BJ (cell line): ENCODE measurements around the gene VPS8. TPM values are rescaled to one million over a fixed set of nuclear protein-coding genes. Genes with fewer than 3 reads are reported as not detected.

Experiments used
- CTCF ChIA-PET: fragments of 350-600 bp; formaldehyde crosslinking; extraction: SDS; loops from one replicate; lab custom pipeline; 2021; ENCODE audit warnings: antibody characterized with exemption, inconsistent platforms; lab: Yijun Ruan, JAX
- POLR2A ChIA-PET: fragments of 300-600 bp; sonication (Branson Sonifier 250); formaldehyde crosslinking; extraction: SDS; loops from one replicate; lab custom pipeline; 2021; ENCODE audit warnings: antibody characterized with exemption; lab: Charles Lee
- DNase-seq: peaks from one replicate; pipeline ENCODE4 v3.0.0-alpha.2; 2011; ENCODE audit warnings: low read depth
- H3K27me3 ChIP-seq: 2 replicates; pipeline ENCODE4 v1.6.0; 2011; ENCODE audit warnings: low read length; ENCODE audit not compliant: control insufficient read depth, insufficient read depth
- H3K36me3 ChIP-seq: 2 replicates; pipeline ENCODE4 v1.5.1; 2011; ENCODE audit warnings: low read length; ENCODE audit not compliant: control insufficient read depth, insufficient read depth
- H3K4me3 ChIP-seq: 2 replicates; pipeline ENCODE4 v1.5.1; 2011; ENCODE audit warnings: low read depth, mild to moderate bottlenecking, control low read depth, low read length
- polyA plus RNA-seq: library from polyadenylated mRNA; depleted of rRNA; stranded (reverse); fragments of >200 nt; gene quantifications from 2 replicates; pipeline ENCODE4 v1.2.3, GENCODE V29; 2011
- TF ChIP-seq, protein P1 (sequence below): IDR thresholded peaks from 2 replicates; pipeline ENCODE4 v1.5.1; 2011; ENCODE audit warnings: low read depth, mild to moderate bottlenecking, control low read depth, inconsistent platforms, low read length, moderate library complexity; ENCODE audit not compliant: insufficient read depth

VPS8 gene
- polyA plus RNA-seq, 1 experiment: 14.3 TPM

- H3K4me3 ChIP-seq: no peak overlapping the region
- H3K36me3 ChIP-seq: no peaks in the 10 kb centered on the region; the same call in 1 of the 2 replicates
- H3K27me3 ChIP-seq: no peaks in the 10 kb centered on the region
- ChIA-PET CTCF (interaction anchor here (0.8 to 3.5 kb wide), 13 partner anchors 9 to 186 kb away, joined by 3 to 29 read pairs (median 4); no protein-coding TSS in a partner anchor), POLR2A (no interaction called here)
- TF ChIP-seq, protein P1, sequence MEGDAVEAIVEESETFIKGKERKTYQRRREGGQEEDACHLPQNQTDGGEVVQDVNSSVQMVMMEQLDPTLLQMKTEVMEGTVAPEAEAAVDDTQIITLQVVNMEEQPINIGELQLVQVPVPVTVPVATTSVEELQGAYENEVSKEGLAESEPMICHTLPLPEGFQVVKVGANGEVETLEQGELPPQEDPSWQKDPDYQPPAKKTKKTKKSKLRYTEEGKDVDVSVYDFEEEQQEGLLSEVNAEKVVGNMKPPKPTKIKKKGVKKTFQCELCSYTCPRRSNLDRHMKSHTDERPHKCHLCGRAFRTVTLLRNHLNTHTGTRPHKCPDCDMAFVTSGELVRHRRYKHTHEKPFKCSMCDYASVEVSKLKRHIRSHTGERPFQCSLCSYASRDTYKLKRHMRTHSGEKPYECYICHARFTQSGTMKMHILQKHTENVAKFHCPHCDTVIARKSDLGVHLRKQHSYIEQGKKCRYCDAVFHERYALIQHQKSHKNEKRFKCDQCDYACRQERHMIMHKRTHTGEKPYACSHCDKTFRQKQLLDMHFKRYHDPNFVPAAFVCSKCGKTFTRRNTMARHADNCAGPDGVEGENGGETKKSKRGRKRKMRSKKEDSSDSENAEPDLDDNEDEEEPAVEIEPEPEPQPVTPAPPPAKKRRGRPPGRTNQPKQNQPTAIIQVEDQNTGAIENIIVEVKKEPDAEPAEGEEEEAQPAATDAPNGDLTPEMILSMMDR: no peak
- no peak for DNase-seq
Observed at GRCh38 chr3:185084402-185084801, 272.4 kb downstream of the VPS8 start.

GRCh38 chr3:185084901-185085300 lies 272.9 kb downstream of the VPS8 start:
- peak; percentile 65 for DNase-seq
- Histone ChIP-seq H3K4me3 (no peak overlapping the region), H3K27me3 (no peaks in the 10 kb centered on the region), H3K36me3 (no peaks in the 10 kb centered on the region; the same call in 1 of the 2 replicates)
- CTCF ChIA-PET: interaction anchor here (0.6 to 3.5 kb wide), 15 partner anchors 10 to 207 kb away, joined by 3 to 29 read pairs (median 4); no protein-coding TSS in a partner anchor
- POLR2A ChIA-PET: no interaction called here
- TF ChIP-seq, protein P1: peak; percentile 77

DNA sequence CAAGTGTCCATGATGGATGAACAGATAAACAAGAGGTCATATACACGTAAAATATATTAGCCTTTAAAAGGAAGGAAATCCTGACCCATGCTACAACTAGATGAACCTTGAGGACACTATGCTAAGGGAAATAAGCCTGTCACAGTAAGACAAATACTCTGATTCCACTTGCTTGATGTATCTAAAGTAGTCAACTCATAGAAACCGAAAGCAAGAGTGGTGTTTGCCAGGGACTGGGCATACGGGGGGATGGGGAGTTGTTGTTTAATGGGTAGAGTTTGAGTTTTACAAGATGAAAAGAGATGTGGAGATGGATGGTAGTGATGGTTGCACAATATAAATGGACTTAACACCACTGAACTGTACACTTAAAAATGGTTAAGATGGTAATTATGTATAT lies 275.5 kb downstream of the VPS8 start:
- POLR2A ChIA-PET: no interaction called here
- Histone ChIP-seq H3K4me3 (no peak overlapping the region), H3K27me3 (no peaks in the 10 kb centered on the region), H3K36me3 (no peaks in the 10 kb centered on the region; the same call in 1 of the 2 replicates)
- TF ChIP-seq, protein P1: no peak
- no peak for DNase-seq
- CTCF ChIA-PET: interaction anchor here (0.6 to 3.5 kb wide), 2 partner anchors 9 to 90 kb away, joined by 3 to 29 read pairs; no protein-coding TSS in a partner anchor

DNA sequence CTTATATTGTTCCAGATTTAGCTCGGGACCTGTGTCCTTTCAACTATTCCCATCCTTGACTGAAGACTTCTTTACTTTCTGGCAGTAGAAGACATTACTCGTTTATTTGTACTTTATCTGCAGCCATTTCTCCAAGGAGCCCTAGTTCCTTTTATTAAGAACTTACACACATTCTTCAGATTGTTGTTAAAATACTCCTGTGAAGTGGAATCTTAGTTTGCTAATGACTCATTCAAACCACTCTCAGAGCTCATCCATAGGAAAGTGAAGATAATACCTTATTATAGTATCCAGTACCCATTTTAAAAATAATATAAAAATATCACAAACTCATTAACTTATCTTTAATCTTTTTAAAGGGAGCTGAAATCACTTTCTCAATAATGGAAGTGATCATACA lies 277.4 kb downstream of the VPS8 start:
- TF ChIP-seq, protein P1: no peak
- ChIA-PET CTCF (interaction anchor here (1.0 to 2.2 kb wide), 3 partner anchors 10 to 90 kb away, joined by 6 to 11 read pairs (median 6); no protein-coding TSS in a partner anchor), POLR2A (interaction anchor here (0.8 kb wide), 1 partner anchor 63 kb away, joined by 3 read pairs; no protein-coding TSS in a partner anchor)
- no peaks in the 10 kb centered on the region for H3K36me3 ChIP-seq
- no peak for DNase-seq
- no peak overlapping the region for H3K4me3 ChIP-seq
- no peaks in the 10 kb centered on the region for H3K27me3 ChIP-seq

DNA sequence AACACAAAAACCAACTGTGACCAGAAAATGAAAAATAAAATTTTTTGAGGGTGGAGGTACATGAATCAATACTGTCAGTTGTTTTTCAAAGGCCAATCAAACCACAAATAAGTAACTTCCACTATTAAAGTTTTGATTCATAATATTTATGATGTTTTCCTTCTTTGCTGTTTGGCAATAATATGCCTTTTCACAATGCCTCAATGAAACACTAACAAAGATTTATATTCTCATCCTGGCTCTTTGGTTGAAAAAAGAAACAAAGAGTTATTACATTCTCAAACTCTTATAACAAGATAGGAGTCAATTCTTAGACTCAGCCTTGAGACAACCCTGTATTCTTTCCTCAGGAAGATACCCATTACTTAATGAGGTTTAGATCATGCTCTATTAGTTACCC lies 277.8 kb downstream of the VPS8 start:
- ChIA-PET POLR2A (interaction anchor here (0.8 kb wide), 1 partner anchor 62 kb away, joined by 3 read pairs; no protein-coding TSS in a partner anchor), CTCF (interaction anchor here (1.0 to 2.2 kb wide), 3 partner anchors 9 to 89 kb away, joined by 6 to 11 read pairs (median 6); no protein-coding TSS in a partner anchor)
- H3K36me3 ChIP-seq: no peaks in the 10 kb centered on the region
- H3K27me3 ChIP-seq: no peaks in the 10 kb centered on the region
- DNase-seq: no peak
- TF ChIP-seq, protein P1: no peak
- no peak overlapping the region for H3K4me3 ChIP-seq
